GM10248 (cell line): ENCODE results near the gene PTPRN2.
"Not testable (repeated sequence)": the region's sequence is repeated elsewhere in the genome, so short reads cannot be mapped to it uniquely, and the experiment has no call there.

ENCODE experiments used
- CTCF ChIA-PET: fragments of 300-600 bp; sonication (Branson Sonifier 250); formaldehyde crosslinking; extraction: SDS; loops from one replicate; lab custom pipeline; 2021; ENCODE audit warnings: antibody characterized with exemption; lab: Yijun Ruan, JAX
- POLR2A ChIA-PET: fragments of 350-650 bp; sonication (Branson Sonifier 250); formaldehyde crosslinking; extraction: SDS; loops from one replicate; lab custom pipeline; 2020; ENCODE audit warnings: antibody characterized with exemption; lab: Yijun Ruan, JAX
- DNase-seq: peaks from one replicate; pipeline ENCODE4 v3.0.0; 2012; ENCODE audit errors: extremely low spot score
- TF ChIP-seq, protein P1 (sequence below): IDR thresholded peaks from 2 replicates; pipeline ENCODE4 v1.5.1; 2012; ENCODE audit warnings: mild to moderate bottlenecking, low read depth; ENCODE audit errors: extremely low read depth, missing control alignments, control extremely low read depth

Gene PTPRN2

GRCh38 chr7:157849341-157849596 lies 738.4 kb downstream of the PTPRN2 start:
- TF ChIP-seq, protein P1, sequence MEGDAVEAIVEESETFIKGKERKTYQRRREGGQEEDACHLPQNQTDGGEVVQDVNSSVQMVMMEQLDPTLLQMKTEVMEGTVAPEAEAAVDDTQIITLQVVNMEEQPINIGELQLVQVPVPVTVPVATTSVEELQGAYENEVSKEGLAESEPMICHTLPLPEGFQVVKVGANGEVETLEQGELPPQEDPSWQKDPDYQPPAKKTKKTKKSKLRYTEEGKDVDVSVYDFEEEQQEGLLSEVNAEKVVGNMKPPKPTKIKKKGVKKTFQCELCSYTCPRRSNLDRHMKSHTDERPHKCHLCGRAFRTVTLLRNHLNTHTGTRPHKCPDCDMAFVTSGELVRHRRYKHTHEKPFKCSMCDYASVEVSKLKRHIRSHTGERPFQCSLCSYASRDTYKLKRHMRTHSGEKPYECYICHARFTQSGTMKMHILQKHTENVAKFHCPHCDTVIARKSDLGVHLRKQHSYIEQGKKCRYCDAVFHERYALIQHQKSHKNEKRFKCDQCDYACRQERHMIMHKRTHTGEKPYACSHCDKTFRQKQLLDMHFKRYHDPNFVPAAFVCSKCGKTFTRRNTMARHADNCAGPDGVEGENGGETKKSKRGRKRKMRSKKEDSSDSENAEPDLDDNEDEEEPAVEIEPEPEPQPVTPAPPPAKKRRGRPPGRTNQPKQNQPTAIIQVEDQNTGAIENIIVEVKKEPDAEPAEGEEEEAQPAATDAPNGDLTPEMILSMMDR, result no peak
- ChIA-PET POLR2A (no interaction called here), CTCF (no interaction called here)
- DNase-seq, result no peak

DNA sequence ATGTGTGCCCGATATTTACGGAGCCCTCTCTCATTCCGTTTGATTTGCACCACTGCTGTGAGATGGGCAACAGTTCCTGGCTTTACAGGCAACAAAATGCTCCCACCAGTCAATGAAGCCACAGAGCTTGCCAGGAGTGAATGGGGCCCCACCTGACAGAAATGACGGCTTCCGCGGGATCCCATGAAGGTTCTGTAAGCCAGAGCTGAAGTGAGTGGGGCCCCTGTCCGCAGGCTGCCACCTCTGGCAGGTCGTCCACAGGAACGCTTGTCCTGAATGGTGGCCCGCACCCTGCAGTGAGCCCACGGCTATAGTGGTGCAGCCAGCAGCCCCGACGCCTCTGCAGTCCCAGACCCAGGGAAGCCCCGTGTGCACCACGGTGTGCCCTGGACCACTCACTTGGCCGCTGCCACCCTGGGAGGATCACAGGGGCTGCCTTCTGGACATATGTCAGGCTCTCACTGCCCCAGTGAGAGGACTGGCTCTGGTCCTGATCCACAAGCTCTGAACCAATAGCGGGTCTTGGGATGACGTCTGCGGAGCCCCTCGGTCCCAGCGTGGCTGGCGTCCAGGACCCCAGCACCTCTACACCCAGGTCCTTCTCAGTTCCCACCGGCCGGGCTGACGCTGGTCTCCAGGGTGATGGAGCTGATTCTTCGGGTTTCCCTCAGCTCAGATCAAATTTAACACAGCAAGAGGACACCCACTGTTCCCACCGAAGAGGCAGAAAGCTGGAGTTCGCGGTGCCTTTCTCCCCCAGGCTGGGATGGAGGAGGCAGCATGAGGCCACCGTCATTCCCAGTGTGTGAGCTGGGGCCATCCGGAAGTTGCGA lies 738.9 kb downstream of the PTPRN2 start:
- TF ChIP-seq, protein P1, result no peak
- POLR2A ChIA-PET, result no interaction called here
- DNase-seq, result no peak
- CTCF ChIA-PET, result no interaction called here

GRCh38 chr7:157847756-157848487 lies 739.7 kb downstream of the PTPRN2 start:
- DNase-seq, POLR2A ChIA-PET, CTCF ChIA-PET: not testable (repeated sequence)

- CTCF ChIA-PET, DNase-seq: not testable (repeated sequence)
These were observed 740.9 kb downstream of the PTPRN2 start for GRCh38 chr7:157846746-157847145.

DNA sequence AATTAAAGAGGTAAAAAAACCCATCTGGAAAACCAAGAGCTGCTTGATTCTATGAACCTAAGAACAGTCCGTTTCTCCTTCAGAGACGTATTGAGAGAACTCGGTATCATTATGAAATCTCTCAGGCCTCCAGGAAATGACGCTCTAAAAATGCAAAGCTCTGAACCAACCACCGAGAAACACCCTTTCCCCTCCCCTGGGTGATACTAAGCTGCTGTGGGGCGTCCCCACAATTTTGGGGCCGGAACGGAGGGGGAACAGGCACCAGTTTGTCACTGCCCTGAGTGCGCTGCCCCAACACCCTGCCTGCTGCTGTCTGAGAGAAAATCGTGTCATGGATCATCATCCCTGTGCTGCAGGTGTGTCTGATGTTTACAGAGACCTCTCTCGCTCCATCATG lies 741.4 kb downstream of the PTPRN2 start:
- ChIA-PET POLR2A (no interaction called here), CTCF (no interaction called here)
- TF ChIP-seq, protein P1, result no peak
- no peak for DNase-seq

More at GRCh38 chr7:157846746-157847145, 740.9 kb downstream of the PTPRN2 start:
- POLR2A ChIA-PET, result not testable (repeated sequence)

GRCh38 chr7:157845203-157845835 lies 742.3 kb downstream of the PTPRN2 start:
- ChIA-PET POLR2A (no interaction called here), CTCF (no interaction called here)
- DNase-seq, result no peak
- TF ChIP-seq, protein P1, result no peak

DNA sequence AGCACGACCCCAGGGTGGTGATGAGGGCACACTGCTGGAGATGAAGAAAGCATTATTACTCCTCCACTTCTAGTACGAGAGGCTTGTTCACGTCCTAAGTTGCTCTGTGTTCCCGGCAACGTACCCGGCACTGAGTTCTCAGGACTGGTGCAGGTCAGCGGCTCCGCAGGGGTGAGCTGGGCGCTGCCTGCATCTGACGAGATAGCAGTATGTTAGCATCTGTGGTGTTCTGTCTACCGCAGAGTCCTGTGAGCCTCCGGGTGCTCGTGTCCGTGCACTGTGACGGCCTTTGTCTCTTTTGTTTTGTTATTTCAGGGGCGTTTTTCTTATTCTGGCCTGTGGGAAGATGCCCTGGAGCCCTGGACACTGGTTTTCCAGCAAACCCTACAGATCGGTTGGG lies 743.0 kb downstream of the PTPRN2 start:
- TF ChIP-seq, protein P1, result no peak
- CTCF ChIA-PET, result no interaction called here
- POLR2A ChIA-PET, result no interaction called here

More for the DNA sequence above, 743.0 kb downstream of the PTPRN2 start:
- DNase-seq, result no peak
